GM18508 (cell line): ENCODE data around the gene NUAK2.

Source experiments
- ATAC-seq: cut with Tn5 transposase; IDR thresholded peaks from one replicate; pipeline ENCODE4 v1.9.1; 2021; ENCODE audit warnings: moderate number of reproducible peaks; ENCODE audit not compliant: insufficient read depth, unreplicated experiment

Gene NUAK2

GRCh38 chr1:205323794-205324193 is 2.2 kb upstream of the NUAK2 start:
- no peak for ATAC-seq

GRCh38 chr1:205321959-205322283 is 376 bp upstream of the NUAK2 start:
- no peak for ATAC-seq

GRCh38 chr1:205319081-205320018 is 2.2 kb downstream of the NUAK2 start:
- ATAC-seq, result no peak

GRCh38 chr1:205318231-205318991 is 3.1 kb downstream of the NUAK2 start:
- no peak for ATAC-seq

GRCh38 chr1:205317311-205317917 is 4.1 kb downstream of the NUAK2 start:
- no peak for ATAC-seq

- no peak for ATAC-seq
Observed at GRCh38 chr1:205316161-205316566, 5.4 kb downstream of the NUAK2 start.

GRCh38 chr1:205315008-205315618 is 6.4 kb downstream of the NUAK2 start:
- no peak for ATAC-seq

- ATAC-seq, result no peak
Observed at GRCh38 chr1:205313563-205314308, 7.8 kb downstream of the NUAK2 start.

GRCh38 chr1:205312866-205313562 is 8.5 kb downstream of the NUAK2 start:
- ATAC-seq, result no peak

GRCh38 chr1:205310976-205311704 is 10.4 kb downstream of the NUAK2 start:
- ATAC-seq, result no peak

- no peak for ATAC-seq
Observed at GRCh38 chr1:205309741-205310140, 11.8 kb downstream of the NUAK2 start.

- ATAC-seq, result no peak
Observed at GRCh38 chr1:205306929-205307566, 14.5 kb downstream of the NUAK2 start.

GRCh38 chr1:205304695-205305070 is 16.9 kb downstream of the NUAK2 start:
- ATAC-seq, result no peak

- ATAC-seq, result no peak
Observed at GRCh38 chr1:205304046-205304694, 17.4 kb downstream of the NUAK2 start.

- no peak for ATAC-seq
Observed at GRCh38 chr1:205303247-205303888, 18.2 kb downstream of the NUAK2 start.

- ATAC-seq, result no peak
Observed at GRCh38 chr1:205301842-205302588, 19.5 kb downstream of the NUAK2 start.
